ENCODE results near the gene CASZ1.

The CASZ1 gene

GRCh38 chr1:10795276-10796021 is 997 bp downstream of the CASZ1 start:
- no peak for DNase-seq (ENCODE audit: low read depth)

DNA sequence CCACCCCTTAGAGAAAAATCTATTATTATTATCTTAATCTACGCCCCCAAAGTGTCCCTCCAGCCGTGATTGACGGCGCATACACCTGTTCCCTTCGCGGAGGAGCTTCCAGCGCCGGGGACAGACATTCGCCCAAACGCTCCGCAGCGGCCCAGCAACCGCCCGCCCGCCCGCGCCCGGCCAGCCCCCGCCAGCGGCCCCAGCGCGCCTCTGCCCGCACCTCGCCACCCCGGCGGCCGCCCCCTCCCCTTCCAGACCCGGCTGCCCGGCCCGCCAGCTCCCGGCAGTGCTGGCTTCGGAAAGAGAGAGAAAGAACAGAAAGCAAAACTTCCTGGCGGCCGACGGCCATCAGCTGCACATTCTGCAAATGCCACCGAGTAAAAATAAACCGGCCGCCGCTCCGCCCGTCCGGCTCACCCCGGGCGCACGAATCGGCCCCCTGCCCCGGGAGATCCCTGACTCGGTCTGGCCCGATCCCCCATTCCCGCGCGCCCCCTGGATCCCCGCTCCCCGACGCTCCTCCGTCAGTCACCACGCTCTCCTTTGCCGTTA is 1.6 kb downstream of the CASZ1 start:
- DNase-seq (ENCODE audit: low read depth) = no peak

- DNase-seq (ENCODE audit: low read depth) = peak; percentile 9
These were observed 3.3 kb downstream of the CASZ1 start for GRCh38 chr1:10793129-10793651.

DNA sequence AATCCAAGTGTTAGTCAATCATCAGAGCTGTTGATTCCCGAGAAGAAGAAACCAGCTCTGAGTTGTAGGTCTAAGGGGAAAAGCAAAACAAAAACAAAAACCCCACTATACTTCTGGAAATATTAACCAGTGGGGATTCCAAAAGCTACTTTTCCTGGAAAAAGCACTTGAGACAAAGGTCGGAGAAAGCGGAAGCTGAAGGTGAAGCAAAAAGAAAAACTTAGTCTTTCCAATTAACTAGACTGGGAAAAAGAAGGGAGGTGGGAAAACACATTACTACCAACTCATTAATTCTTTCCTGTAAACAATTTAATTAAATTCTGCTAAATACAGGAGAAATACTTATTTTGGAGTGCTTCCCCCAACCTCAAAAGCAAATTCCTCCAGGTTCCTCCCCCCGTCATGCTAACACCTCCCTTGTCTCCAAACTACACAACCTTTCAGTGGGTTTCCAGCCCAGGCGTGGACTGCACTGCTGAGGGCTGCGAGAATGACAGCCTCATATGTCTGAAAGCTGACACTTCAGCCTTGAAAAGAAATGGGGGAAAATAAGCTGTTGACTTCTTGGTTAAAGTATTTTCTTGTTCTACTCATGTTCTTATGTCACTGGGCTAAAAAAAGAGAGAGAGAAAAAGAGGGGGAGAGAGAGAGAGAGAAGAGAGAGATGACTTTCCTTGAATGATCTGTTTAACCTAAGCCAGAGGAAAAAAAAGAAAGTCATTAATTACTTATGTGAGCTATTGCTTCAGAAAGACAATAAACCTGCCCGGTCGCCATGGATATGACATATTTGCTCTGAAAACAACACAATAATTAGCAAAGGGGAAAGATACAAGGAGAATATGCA is 5.1 kb downstream of the CASZ1 start:
- no peak for DNase-seq (ENCODE audit: low read depth)

DNA sequence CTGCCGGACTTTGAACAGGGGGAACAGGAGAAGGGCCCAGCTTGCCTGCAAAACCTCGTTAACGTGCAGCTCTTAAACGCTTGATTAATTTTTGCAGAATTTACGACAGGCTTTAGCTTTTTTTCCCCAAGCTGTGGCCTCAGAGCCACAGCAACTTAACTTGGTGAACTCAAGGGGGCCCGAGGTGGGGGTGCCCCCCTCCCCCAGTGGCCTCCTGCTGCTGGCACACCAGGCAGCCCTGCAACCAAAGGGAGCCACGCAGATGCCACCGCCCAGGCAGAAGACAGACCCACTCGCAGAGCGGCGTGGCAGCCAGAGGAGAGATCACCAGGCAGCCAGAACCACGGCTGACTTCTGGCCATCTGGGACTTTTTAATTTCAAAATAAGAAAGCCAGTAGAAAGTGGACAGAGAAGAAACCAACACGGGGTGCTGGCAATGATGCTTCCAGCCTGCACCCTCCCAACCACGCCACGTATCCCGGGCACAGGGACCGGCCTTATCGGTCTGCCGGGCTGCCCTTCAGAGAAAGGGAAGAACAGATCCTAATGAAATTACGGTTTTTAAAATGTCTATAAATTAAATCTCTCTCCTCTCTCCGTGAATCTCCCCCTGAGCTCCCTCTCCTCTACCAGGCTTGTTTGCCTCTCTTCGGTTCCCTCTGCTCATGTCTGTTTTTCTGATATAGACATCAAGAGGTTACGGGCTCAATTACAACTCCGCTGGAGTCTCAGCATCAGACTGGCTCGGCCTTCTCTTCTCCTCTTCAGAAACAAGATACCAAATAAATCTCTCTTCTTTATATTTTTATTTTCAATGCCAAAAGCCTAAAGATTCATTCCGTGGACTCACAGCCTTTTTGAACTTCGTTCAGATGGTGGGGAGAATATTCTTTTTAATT is 6.4 kb downstream of the CASZ1 start:
- DNase-seq (ENCODE audit: low read depth) = no peak

GRCh38 chr1:10789047-10789791 is 7.2 kb downstream of the CASZ1 start:
- DNase-seq (ENCODE audit: low read depth) = no peak

GRCh38 chr1:10788592-10789006 is 7.8 kb downstream of the CASZ1 start:
- no peak for DNase-seq (ENCODE audit: low read depth)

- no peak for DNase-seq (ENCODE audit: low read depth)
These were observed 9.2 kb downstream of the CASZ1 start for GRCh38 chr1:10787286-10787685.

DNA sequence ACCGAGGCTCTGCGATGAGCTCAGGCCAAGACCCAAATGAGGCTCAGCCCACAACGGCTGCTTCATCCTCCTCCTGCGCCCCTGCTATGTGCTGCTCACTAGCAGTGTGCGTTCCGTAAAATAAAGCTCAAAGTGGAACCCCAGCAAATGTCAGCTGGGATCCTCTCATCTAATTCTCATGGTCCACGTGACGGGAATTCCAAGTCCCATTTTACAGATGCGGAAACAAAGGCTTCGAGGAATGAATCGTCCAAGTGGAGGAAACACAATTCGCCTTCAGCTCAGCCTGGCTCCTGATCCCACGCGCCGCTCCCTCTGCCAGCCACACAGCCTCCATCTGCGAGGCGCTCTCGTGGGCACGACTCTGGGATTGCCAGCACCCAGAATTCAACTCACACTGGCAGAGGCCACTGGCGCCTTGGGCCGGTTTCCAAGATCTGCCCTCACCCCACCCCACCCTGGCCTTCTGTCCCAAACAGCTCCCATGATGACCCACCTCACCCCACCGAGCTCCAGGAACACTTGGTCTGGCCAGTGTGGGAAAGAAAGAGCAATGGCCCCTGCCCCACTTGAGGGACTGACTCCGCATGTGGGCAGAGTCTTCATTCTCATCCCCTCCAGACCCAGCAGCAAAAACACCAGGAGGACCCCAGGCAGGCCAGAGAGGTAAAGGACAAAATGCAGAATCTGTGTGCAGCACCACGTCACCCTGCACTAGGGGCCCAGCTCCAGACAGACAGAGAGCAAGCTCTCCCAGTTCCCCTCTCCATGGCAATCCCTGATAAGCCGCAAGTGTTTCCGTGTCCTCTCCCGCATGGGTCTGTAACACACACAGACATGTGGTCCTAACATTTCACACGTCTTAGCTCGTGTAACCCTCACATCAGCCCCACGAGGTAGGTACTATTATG is 10.5 kb downstream of the CASZ1 start:
- no peak for DNase-seq (ENCODE audit: low read depth)

- DNase-seq (ENCODE audit: low read depth) = no peak
These were observed 11.3 kb downstream of the CASZ1 start for GRCh38 chr1:10784998-10785727.

DNA sequence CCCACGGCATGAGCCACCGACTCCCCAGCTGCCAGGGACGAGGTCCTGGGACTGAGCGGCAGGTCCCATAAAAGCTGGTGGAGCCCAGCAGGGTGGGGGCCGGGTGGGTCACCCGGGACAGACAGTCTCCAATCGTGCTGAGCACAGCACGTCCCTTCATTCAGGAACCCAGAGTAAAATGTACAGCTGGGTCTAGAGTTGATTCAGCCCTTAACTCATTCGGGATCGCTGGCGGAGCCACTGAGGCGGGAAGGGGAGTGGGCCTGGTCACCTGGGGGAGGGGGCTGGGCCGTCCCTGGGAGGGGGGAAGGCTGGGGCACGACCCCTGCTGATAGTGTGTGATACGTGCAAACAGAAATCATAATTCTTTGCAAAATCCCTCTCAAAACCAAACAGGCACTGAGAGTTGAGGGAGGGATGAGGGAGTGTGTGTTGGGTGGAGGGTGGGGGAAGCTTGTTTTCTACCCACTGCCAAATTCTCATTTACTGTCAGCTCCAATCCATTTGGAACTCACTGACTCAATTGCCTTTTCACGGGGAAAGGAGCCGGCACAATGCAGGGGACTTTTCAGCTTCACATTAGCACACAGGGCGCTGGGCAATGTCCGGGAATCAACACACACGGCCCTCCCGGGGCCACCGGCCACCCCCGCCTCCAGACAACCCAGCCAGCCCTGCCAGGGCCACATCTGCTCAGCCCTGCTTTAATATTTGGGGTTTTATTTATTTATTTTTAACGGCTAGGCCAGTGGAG is 13.8 kb downstream of the CASZ1 start:
- DNase-seq (ENCODE audit: low read depth) = no peak

- DNase-seq (ENCODE audit: low read depth) = no peak
These were observed 15.3 kb downstream of the CASZ1 start for GRCh38 chr1:10781137-10781536.

GRCh38 chr1:10779841-10780240 is 16.6 kb downstream of the CASZ1 start:
- no peak for DNase-seq (ENCODE audit: low read depth)

GRCh38 chr1:10779201-10779600 is 17.2 kb downstream of the CASZ1 start:
- DNase-seq (ENCODE audit: low read depth) = no peak

DNA sequence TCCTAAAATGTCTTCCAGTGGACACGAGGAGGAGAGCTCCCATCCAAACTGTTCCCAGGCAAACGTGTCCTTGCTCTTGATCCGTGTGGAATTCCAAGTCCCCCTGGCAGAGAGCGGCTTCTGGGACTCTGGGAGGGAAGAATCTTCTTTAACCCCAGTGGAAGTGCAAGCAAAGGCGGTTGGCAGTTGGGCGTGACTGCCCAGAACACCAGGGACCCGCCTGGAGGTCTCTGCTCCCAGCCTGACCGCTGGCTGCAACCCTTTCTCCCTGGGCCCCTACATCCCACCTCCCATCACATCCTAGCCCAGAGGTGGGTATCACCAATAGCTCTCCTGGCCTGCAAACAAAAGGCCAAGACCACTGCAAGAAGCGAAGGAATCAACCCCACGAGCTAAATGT is 17.8 kb downstream of the CASZ1 start:
- DNase-seq (ENCODE audit: low read depth) = no peak

DNA sequence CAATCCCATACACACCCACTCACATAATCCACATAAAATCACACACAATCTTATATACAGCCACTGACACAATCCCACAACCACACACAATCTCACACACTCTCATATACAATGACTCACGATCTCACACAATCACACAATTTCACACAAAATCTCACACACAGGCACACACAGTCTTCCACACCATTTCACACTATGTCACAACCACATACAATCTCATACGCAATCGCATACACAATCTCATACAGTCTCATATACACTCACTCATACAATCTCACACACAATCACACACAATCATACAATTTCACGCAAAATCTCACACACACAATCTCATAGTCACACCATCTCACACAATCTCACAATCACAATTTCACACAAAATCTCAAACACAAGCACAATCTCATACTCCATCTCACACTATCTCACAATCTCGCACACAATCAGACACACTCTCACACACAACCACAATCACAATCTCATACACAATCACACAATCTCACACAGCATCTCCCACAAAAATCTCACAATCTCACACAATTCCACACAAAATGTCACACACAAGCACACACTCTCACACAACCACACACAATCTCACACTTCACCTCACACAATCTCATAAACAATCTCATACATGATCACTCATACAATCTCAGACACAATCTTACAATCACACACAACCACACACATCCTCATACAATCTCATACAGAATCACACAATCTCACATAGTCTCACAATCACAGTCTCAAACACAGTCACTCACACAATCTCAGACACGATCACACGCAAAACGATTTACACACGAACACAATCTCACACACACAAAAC is 18.5 kb downstream of the CASZ1 start:
- DNase-seq (ENCODE audit: low read depth) = no peak

DNA sequence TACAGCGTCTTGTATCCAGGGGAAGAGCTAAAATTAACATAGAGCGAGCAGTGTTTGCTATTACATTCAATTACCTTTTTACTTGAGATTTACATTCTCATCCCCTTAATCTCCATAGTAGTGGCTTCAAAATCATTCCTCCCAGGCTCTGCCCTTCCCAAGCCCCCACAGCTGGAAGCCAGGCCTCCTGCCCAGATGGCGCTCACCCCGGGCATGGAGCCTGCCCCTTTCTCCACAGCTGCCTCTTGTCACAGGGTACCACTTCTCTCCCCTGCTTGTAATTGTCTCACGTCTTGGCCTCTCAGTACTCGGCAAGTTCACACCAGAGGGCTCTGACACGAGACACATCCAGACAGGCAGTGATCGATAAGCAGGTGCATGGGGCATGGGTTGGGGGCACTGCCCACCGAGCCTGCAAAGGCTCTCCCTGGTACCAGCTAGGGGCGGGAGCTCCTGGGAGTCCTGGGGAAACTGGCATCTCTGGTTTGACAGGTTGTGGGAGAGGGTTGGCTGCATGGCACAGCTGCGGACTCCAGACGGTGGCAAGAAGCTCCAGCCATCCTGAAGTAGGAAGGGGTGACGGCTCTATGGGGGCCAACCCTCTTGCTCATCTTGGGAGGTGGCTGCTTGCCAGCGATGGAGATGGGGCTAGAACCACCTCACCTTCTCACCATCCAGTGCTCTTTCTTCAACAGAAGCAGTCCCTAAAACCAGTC is 20.1 kb downstream of the CASZ1 start:
- DNase-seq (ENCODE audit: low read depth) = no peak

Data from amniotic epithelial cell (primary cell).